HG02642 (cell line): ENCODE results near the gene KEAP1.
"Not testable (repeated sequence)": the region's sequence is repeated elsewhere in the genome, so short reads cannot be mapped to it uniquely, and the experiment has no call there.

Source experiments
- ATAC-seq: cut with Tn5 transposase; IDR thresholded peaks from one replicate; pipeline ENCODE4 v1.9.1; 2021; ENCODE audit warnings: mild to moderate bottlenecking; ENCODE audit not compliant: unreplicated experiment, poor library complexity

KEAP1 gene

GRCh38 chr19:10500247-10500592 lies 2.9 kb downstream of the KEAP1 start:
- ATAC-seq: no peak

- no peak for ATAC-seq
Observed at GRCh38 chr19:10499550-10500246, 3.5 kb downstream of the KEAP1 start.

- no peak for ATAC-seq
Observed at GRCh38 chr19:10497371-10497770, 5.8 kb downstream of the KEAP1 start.

- ATAC-seq: no peak
Observed at GRCh38 chr19:10491472-10492047, 11.6 kb downstream of the KEAP1 start.

DNA sequence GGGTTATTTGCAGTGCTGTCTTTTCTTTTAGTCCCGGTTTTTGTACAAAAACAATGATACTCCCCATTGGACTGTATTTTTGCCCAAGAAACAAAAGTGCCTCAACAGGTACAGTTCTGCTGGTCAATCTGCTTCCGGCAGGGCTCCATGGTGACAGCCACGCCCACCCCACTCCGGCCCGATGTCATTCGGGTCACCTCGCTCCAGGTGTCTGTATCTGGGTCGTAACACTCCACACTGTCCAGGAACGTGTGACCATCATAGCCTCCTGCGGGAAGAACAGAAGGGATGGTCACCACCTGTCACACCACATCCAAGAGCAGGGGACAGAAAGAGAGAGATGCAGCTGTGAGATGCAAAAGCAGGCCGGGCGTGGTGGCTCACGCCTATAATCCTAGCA lies 16.6 kb downstream of the KEAP1 start:
- ATAC-seq: no peak

GRCh38 chr19:10478903-10479384 lies 24.2 kb downstream of the KEAP1 start:
- peak; percentile 64 for ATAC-seq

DNA sequence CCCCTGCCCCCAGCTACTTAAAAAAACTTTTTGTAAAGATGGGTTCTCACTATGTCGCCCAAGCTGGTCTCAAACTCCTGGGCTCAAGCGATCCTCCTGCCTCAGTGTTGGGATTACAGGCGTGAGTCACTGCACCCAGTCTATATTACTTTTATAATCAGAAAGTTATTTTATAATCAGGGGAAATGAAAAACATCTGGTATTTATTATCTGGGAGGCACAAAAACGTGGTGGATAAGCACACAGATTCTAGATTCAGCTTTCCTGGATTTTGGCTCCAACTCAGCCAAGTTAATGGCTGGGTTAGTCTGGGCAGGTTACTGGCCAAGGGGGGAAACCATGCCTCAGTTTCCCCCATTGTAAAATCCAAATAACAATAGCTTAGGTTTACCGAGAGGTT lies 24.7 kb downstream of the KEAP1 start:
- no peak for ATAC-seq

GRCh38 chr19:10474962-10475451 lies 28.1 kb downstream of the KEAP1 start:
- ATAC-seq: no peak

- ATAC-seq: no peak
Observed at GRCh38 chr19:10473192-10473591, 30.0 kb downstream of the KEAP1 start.

DNA sequence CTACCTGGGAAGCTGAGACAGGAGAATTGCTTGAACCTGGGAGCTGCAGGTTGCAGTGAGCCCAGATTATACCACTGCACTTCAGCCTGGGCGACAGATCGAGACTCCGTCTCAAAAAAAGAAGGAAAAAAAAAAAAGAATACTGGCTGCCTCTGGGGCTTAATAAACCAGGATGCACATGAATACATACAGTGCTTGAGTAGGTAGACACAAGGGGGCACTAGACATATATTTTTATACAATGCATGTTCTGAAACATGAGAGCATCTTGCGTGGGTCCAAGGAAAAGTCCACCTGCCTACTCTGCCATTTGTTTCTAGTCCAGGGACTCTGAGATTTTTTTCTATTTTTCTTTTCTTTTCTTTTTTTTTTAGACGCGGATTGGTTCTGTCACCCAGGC lies 31.2 kb downstream of the KEAP1 start:
- no peak for ATAC-seq

DNA sequence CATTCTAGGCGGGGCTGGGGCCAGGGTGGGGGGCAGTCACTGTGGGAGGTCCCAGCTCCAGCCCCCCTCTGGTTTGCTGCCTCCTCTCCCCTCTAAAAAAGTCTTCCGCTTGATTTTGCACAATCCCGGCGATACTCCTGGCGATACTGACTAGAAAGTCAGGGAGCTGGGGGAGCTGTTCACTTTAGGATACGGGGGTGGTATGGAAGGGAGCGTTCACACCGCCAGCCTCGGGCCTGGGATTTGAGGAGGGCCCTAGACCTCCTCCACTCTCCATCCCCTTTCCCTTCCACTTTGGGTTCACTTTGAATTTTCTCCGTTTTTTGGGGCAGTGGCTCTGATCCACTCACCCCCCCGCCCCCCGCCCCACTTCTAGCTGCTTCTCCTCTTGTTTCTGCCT lies 35.0 kb downstream of the KEAP1 start:
- no peak for ATAC-seq

DNA sequence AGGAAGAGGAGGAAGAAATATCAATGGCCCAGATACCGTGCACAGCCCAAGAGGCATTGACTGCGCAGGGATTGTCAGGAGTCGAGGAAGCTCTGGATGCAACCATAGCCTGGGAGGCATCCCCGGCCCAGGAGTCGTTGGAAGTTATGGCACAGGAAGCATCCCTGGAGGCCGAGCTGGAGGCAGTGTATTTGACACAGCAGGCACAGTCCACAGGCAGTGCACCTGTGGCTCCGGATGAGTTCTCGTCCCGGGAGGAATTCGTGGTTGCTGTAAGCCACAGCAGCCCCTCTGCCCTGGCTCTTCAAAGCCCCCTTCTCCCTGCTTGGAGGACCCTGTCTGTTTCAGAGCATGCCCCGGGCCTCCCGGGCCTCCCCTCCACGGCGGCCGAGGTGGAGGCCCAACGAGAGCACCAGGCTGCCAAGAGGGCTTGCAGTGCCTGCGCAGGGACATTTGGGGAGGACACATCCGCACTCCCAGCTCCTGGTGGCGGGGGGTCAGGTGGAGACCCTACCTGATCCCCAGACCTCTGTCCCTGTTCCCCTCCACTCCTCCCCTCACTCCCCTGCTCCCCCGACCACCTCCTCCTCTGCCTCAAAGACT lies 36.0 kb downstream of the KEAP1 start:
- ATAC-seq: no peak

- no peak for ATAC-seq
Observed at GRCh38 chr19:10464456-10464855, 38.7 kb downstream of the KEAP1 start.

DNA sequence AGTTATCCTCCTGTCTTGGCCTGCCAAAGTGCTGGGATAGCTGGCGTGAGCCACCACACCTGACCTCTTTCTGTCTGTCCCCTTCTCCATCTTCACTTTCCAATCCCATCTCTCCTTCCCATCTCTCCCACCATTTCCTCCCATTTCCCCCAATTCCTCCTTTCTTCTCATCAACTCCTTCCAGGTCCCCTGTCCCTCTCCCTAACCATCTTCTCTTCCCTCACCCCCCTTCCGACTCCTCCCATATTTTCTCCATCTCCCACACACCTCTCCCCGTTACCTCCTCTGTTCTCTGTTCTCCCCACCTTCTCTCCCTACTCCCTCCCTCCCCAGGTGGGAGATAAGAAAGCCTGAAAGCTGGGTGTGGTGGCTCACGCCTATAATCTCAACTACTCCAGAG lies 40.6 kb downstream of the KEAP1 start:
- no peak for ATAC-seq

DNA sequence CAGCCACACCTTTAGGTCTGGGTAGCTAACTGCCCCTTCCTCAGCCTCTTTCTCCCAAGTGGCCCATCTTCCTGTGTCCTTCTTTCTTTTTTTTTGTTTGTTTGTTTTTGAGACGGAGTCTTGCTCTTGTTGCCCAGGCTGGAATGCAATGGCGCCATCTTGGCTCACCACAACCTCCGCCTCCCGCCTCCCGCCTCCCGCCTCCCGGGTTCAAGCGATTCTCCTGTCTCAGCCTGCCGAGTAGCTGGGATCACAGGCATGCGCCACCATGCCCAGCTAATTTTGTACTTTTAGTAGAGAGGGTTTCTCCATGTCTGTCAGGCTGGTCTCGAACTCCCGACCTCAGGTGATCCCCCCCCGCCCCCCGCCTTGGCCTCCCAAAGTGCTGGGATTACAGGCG lies 41.1 kb downstream of the KEAP1 start:
- ATAC-seq: not testable (repeated sequence)

- peak; percentile 89 for ATAC-seq
Observed at GRCh38 chr19:10461047-10461949, 41.9 kb downstream of the KEAP1 start.

GRCh38 chr19:10460714-10461046 lies 42.5 kb downstream of the KEAP1 start:
- ATAC-seq: no peak

DNA sequence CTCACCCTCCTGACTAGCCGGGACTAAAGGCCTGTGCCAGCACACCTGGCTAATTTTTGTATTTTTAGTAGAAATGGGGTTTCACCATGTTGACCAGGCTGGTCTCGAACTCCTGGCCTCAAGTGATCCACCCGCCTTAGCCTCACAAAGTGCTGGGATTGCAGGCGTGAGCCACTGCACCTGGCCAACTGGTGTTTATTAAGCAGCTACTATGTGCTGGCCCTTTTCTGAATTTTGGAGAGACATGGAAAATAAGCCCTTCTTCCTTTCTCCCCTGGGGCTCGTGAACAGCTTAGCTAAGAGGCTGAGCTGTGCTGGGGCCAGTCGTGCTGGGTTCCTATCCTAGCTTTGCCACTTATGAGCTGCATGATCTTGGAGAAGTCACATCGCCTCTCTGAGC lies 44.4 kb downstream of the KEAP1 start:
- ATAC-seq: not testable (repeated sequence)

DNA sequence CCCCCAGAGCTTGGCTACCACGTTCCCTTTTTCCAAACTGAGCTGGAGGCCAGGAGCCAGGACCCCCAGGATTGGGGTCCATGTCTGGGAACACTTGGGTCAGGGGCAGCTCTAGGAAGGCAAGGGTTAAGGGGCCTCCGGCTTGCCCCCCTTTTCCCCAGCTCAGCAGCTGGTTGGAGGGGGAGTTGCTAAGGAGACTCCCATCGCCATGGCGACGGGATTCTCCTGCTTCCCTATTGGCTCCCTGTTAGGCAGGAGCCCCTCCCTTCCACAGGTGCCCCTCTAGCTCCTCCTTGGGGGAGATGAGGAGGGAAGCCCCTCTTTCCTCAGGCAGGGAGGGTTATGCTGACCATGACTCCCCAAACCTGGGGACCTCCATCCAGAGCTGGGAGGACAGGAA lies 48.9 kb downstream of the KEAP1 start:
- no peak for ATAC-seq

- no peak for ATAC-seq
Observed at GRCh38 chr19:10453852-10454251, 49.3 kb downstream of the KEAP1 start.
